Stimulated activated CD8-positive, alpha-beta memory T cell treated with anti-CD3 and anti-CD28 coated beads, Interleukin-7, amount 100 ng/mL, for 24 hours (primary cell): ENCODE results near the gene SRPK2.

ENCODE experiments used
- DNase-seq: peaks from one replicate; pipeline ENCODE4 v3.0.0-alpha.2; 2020; ENCODE audit warnings: low read depth

Gene SRPK2

GRCh38 chr7:105097619-105098018 is 291.1 kb downstream of the SRPK2 start:
- no peak for DNase-seq

- no peak for DNase-seq
Observed at GRCh38 chr7:105096306-105096705, 292.4 kb downstream of the SRPK2 start.

GRCh38 chr7:105094966-105095365 is 293.8 kb downstream of the SRPK2 start:
- DNase-seq = no peak

- DNase-seq = no peak
Observed at GRCh38 chr7:105088456-105088855, 300.3 kb downstream of the SRPK2 start.

GRCh38 chr7:105087981-105088380 is 300.7 kb downstream of the SRPK2 start:
- DNase-seq = no peak

- DNase-seq = no peak
Observed at GRCh38 chr7:105086850-105087249, 301.9 kb downstream of the SRPK2 start.

GRCh38 chr7:105084581-105084980 is 304.1 kb downstream of the SRPK2 start:
- DNase-seq = no peak

GRCh38 chr7:105079348-105079747 is 309.4 kb downstream of the SRPK2 start:
- DNase-seq = no peak

GRCh38 chr7:105073143-105073542 is 315.6 kb downstream of the SRPK2 start:
- no peak for DNase-seq

GRCh38 chr7:105068886-105069285 is 319.8 kb downstream of the SRPK2 start:
- no peak for DNase-seq

- DNase-seq = no peak
Observed at GRCh38 chr7:105067691-105068090, 321.0 kb downstream of the SRPK2 start.
